Activated CD4-positive, alpha-beta T cell treated with anti-CD3 and anti-CD28 coated beads, Interleukin-2, amount 10 ng/mL, durations not matched to agents 24 days and 14 days (primary cell): ENCODE measurements around the gene ARHGAP19. TPM values are rescaled to one million over a fixed set of nuclear protein-coding genes. Genes with fewer than 3 reads are reported as not detected.
"Not testable (repeated sequence)": the region's sequence is repeated elsewhere in the genome, so short reads cannot be mapped to it uniquely, and the experiment has no call there.

Source experiments
- DNase-seq: peaks from one replicate; pipeline ENCODE4 v3.0.0; 2022
- H3K27ac Mint-ChIP-seq: one replicate; pipeline ENCODE4 v1.8.0; 2022; ENCODE audit warnings: mild to moderate bottlenecking, mixed read lengths
- H3K27me3 Mint-ChIP-seq: one replicate; pipeline ENCODE4 v1.8.0; 2022; ENCODE audit warnings: mixed read lengths
- H3K36me3 Mint-ChIP-seq: one replicate; pipeline ENCODE4 v1.8.0; 2022; ENCODE audit warnings: low read depth, mild to moderate bottlenecking, mixed read lengths
- H3K4me1 Mint-ChIP-seq: one replicate; pipeline ENCODE4 v1.8.0; 2021; ENCODE audit warnings: mixed read lengths
- H3K4me3 Mint-ChIP-seq: one replicate; pipeline ENCODE4 v1.8.0; 2022; ENCODE audit warnings: mild to moderate bottlenecking, moderate library complexity, mixed read lengths
- H3K9me3 Mint-ChIP-seq: one replicate; pipeline ENCODE4 v1.8.0; 2021; ENCODE audit warnings: mixed read lengths
- intact Hi-C: fragments of 100-400 bp; cut with micrococcal nuclease; formaldehyde crosslinking; loops from one replicate; pipeline ENCODE4 v1.15.1; 2023
- total RNA-seq: library from RNA; stranded (reverse); gene quantifications from 2 replicates; pipeline ENCODE4 v1.2.3, GENCODE V29; 2022

The ARHGAP19 gene
- total RNA-seq, 1 donor from 2014 or later: 26.4 TPM

DNA sequence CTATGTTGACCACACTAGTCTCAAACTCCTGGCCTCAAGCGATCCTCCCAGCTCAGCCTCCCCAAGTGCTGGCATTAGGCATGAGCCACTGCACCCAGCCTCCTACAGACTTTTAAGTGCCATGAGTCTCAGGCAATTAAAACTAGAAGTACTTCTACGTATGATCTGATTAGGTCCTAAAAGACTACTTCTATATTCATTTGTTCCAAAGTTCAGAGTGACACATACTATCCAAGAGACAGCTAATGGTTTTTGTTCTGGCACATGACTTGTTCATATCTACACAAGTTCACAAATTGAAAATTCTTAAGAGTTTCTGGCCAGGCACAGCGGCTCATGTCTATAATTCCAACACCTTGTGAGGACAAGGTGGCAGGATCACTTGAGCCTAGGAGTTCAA lies 11.7 kb downstream of the ARHGAP19 start:
- H3K4me3 Mint-ChIP-seq: no peak overlapping the region
- peaks cover 22% of the 10 kb centered on the region for H3K4me1 Mint-ChIP-seq
- DNase-seq: no peak
- no peaks in the 10 kb centered on the region for H3K27me3 Mint-ChIP-seq
- no peak overlapping the region for H3K27ac Mint-ChIP-seq
- intact Hi-C loops: no loop called here
- H3K9me3 Mint-ChIP-seq: no peaks in the 10 kb centered on the region
- H3K36me3 Mint-ChIP-seq: no peaks in the 10 kb centered on the region

DNA sequence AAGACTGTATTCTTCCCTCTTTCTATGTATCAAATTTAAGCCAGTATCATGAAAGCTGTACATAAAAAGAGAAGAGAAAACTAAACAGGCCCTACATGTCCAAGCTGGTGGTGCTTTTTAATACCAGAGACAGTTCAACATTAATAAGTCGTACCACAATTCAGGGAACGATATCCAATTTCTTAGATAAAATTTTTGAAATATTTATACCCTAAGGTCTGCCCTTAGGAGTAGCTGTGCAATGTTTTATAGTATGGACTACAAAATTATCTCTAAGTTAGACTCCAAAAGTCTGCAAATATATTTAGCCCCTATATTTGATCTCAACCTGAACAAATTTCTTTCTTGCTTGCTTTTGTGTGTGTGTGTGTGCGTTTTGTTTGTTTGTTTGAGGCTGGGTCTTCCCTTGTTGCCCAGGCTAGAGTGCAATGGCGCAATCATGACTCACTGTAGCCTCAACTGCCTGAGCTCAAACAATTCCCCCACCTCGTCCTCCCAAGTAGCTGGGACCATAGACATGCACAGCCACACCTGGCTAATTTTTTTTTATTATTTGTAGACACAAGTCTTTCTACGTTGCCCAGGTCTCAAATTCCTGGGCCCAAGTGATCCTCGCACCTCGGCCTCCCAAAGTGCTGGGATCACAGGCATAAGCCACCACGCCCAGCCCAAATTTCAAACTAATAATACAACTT lies 13.2 kb downstream of the ARHGAP19 start:
- peaks cover 20% of the 10 kb centered on the region for H3K4me1 Mint-ChIP-seq
- intact Hi-C loops: loop anchor here (2.0 kb wide), 1 partner anchor 54 kb away; no protein-coding TSS in a partner anchor
- no peak overlapping the region for H3K4me3 Mint-ChIP-seq
- no peaks in the 10 kb centered on the region for H3K27me3 Mint-ChIP-seq
- H3K27ac Mint-ChIP-seq: no peak overlapping the region
- DNase-seq: no peak
- H3K9me3 Mint-ChIP-seq: no peaks in the 10 kb centered on the region
- no peaks in the 10 kb centered on the region for H3K36me3 Mint-ChIP-seq

DNA sequence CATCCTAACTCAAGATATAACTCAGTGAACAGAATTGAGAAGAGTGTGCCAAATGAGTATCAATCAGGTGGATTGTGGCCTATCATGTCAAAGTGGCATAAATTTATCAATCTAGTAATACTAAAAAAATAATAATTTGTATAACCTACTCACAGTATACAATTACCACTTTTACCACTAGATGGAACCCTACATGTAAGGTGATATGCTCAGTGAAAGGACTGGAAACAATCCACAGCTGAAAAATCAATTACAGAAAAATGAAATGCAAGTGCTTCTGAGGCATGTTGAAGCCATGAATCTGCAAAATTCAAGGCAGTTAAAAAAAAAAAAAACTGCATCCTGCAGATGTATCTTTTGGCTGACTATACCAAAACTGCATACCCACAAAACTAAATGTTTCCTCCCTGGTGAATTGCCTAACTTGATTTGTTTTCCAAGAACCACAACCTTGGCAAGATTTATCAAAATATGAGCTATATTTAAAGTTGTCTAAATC lies 13.9 kb downstream of the ARHGAP19 start:
- Mint-ChIP-seq H3K9me3 (no peaks in the 10 kb centered on the region), H3K4me1 (peaks cover 20% of the 10 kb centered on the region), H3K27me3 (no peaks in the 10 kb centered on the region), H3K27ac (no peak overlapping the region), H3K36me3 (no peaks in the 10 kb centered on the region), H3K4me3 (no peak overlapping the region)
- no peak for DNase-seq
- intact Hi-C loops: loop anchor here (2.0 kb wide), 1 partner anchor 54 kb away; no protein-coding TSS in a partner anchor

DNA sequence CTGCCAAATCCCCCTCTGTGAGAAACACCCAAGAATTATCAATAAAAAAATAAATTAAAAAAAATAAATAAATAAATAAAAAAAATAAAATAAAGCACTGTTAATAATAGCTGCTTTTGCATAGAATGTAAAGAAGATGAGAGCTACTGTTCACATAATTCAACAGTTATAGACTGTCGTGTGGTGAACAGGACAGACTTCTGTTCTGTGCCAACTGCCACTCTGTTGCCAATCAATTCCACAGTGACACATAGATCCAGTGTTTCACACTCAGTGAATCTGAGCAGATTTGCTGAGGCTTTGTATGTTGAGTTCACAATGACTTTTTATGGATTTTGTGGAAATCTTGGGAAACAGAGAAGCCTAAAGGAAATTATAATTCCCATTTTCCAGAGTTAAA lies 14.9 kb downstream of the ARHGAP19 start:
- no peaks in the 10 kb centered on the region for H3K27me3 Mint-ChIP-seq
- no peaks in the 10 kb centered on the region for H3K36me3 Mint-ChIP-seq
- DNase-seq: no peak
- intact Hi-C loops: no loop called here
- H3K4me1 Mint-ChIP-seq: peaks cover 20% of the 10 kb centered on the region
- H3K4me3 Mint-ChIP-seq: no peak overlapping the region
- no peaks in the 10 kb centered on the region for H3K9me3 Mint-ChIP-seq
- H3K27ac Mint-ChIP-seq: no peak overlapping the region

DNA sequence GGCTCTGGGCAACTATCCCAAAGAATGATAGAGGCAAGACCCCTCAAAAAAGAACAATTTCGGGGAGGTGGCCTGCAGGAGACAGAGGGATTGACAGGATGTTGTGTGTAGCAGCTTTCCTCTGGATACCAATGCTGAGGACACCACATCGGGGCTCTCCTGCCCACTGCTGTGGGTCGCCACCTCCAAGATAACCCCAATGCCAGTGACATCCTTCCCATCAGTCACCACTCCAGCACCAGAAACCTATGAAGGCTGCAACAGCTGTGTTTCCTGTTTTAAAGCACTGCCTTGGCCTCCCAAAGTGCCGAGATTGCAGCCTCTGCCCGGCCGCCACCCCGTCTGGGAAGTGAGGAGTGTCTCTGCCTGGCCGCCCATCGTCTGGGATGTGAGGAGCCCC lies 17.6 kb downstream of the ARHGAP19 start:
- no peaks in the 10 kb centered on the region for H3K27me3 Mint-ChIP-seq
- H3K9me3 Mint-ChIP-seq: no peaks in the 10 kb centered on the region
- peaks cover 12% of the 10 kb centered on the region for H3K4me1 Mint-ChIP-seq
- H3K4me3 Mint-ChIP-seq: no peak overlapping the region
- no peaks in the 10 kb centered on the region for H3K36me3 Mint-ChIP-seq
- intact Hi-C loops: no loop called here
- H3K27ac Mint-ChIP-seq: no peak overlapping the region
- DNase-seq: no peak

DNA sequence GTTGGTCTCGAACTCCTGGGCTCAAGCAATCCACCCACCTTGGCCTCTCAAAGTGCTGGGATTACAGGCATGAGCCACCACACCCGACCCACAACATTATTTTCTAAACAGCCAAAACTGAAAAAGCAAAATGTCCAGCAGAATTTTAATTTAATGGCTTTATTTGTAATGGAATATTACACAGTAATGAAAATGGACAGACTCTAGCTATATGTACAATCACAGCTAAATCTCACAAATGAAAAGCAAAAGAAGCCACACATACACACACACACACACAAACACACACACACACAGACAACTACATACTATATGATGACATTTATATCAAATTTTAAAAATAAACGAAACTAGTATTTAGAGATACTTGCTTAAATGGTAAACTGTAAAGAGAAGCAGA lies 18.7 kb downstream of the ARHGAP19 start:
- intact Hi-C loops: no loop called here
- no peak for DNase-seq
- no peaks in the 10 kb centered on the region for H3K27me3 Mint-ChIP-seq
- no peaks in the 10 kb centered on the region for H3K36me3 Mint-ChIP-seq
- no peak overlapping the region for H3K27ac Mint-ChIP-seq
- H3K4me1 Mint-ChIP-seq: peaks cover 7% of the 10 kb centered on the region
- H3K9me3 Mint-ChIP-seq: no peaks in the 10 kb centered on the region
- no peak overlapping the region for H3K4me3 Mint-ChIP-seq

DNA sequence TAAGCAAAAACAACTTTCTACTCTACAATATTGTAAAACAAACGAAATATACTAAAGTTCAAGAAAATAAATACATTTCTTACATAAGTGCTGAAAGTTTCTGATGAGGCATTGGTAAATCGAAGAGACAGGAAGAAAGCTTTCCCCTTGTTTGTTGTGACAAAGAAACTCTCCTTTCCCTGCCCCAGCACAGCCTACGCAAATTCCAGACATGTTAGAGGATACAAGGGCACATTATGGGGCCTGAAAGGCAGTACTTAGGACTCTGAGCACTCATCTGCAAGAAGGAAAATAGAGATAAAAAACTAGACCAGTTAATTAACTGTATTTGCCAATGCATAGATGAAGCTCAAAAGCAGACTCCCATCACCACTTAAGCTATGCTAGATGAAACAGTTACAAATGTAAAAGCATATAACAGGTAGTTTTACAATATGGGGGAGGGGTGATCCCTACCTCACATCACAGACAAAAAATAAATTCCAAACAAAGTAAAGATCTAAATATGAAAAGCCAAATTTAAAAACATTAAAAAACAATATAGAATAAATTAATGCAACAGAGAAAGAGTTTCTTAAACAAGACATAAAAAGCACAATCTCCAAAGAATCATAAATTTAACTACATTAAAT lies 21.8 kb downstream of the ARHGAP19 start:
- Mint-ChIP-seq H3K9me3 (no peaks in the 10 kb centered on the region), H3K4me3 (no peak overlapping the region), H3K27ac (no peak overlapping the region), H3K27me3 (no peaks in the 10 kb centered on the region), H3K36me3 (peaks cover 9% of the 10 kb centered on the region), H3K4me1 (peaks cover 10% of the 10 kb centered on the region)
- intact Hi-C loops: no loop called here
- no peak for DNase-seq

DNA sequence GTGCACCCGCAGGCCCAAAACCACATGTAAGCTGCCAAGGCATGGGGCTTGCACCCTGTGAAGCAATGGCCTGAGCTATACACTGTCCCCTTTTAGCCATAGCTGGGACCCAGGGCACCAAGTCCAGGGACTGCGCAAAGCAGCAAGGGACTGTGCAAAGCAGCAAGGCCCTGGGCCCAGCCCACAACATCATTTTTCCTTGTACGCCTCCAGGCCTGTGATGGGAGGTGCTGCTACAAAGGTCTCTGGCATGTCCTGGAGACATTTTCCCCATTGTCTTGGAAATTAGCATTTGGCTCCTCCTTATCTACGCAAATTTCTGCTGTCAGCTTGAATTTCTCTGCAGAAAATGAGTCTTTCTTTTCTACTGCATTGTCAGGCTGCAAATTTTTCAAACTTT lies 24.8 kb downstream of the ARHGAP19 start:
- peaks cover 10% of the 10 kb centered on the region for H3K4me1 Mint-ChIP-seq
- intact Hi-C loops: no loop called here

DNA sequence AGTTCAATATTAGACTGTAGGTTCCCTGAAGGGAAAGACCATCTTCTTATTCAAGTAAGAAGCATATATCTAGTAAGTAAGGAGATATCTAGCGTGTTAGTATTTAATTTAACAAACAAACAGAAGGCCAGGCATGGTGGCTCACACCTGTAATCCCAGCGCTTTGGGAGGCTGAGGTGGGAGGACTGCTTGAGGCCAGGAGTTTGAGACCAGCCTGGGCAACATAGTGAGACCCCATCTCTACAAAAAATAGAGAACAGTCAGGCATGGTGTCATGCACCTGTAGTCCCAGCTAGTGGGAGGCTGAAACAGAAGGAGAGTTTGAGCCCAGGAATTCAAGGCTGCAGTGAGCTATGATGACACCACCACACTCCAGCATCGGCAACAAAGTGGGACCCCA lies 27.3 kb downstream of the ARHGAP19 start:
- H3K4me3 Mint-ChIP-seq, intact Hi-C loops, H3K27me3 Mint-ChIP-seq, H3K27ac Mint-ChIP-seq, DNase-seq, H3K9me3 Mint-ChIP-seq: not testable (repeated sequence)
- Mint-ChIP-seq H3K4me1 (peaks cover 13% of the 10 kb centered on the region), H3K36me3 (peaks cover 24% of the 10 kb centered on the region)

More for the DNA sequence above, 24.8 kb downstream of the ARHGAP19 start:
- no peaks in the 10 kb centered on the region for H3K27me3 Mint-ChIP-seq
- H3K36me3 Mint-ChIP-seq: peaks cover 19% of the 10 kb centered on the region
- DNase-seq: no peak
- H3K4me3 Mint-ChIP-seq: no peak overlapping the region
- H3K27ac Mint-ChIP-seq: no peak overlapping the region
- H3K9me3 Mint-ChIP-seq: no peaks in the 10 kb centered on the region

DNA sequence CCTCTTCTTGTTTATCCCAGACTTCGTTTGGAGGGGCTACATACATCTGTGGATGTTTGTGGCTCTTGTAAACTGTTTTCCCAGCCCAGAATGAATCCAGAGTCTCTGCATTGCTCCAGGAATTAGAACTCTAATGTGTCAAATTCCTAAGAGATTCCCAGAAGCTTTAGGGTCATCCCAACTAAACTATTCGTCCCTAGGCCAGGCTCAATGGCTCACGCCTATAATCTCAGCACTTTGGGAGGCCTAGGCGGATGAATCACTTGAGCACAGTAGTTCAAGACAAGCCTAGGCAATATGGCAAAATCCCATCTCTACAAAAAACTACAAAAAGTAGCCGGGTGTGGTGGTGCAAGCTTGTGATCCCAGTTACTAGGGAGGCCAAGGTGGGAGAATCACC lies 28.5 kb downstream of the ARHGAP19 start:
- no peak for DNase-seq
- Mint-ChIP-seq H3K4me3 (no peak overlapping the region), H3K27me3 (no peaks in the 10 kb centered on the region), H3K4me1 (peaks cover 10% of the 10 kb centered on the region), H3K36me3 (peaks cover 28% of the 10 kb centered on the region), H3K27ac (no peak overlapping the region), H3K9me3 (no peaks in the 10 kb centered on the region)
- intact Hi-C loops: no loop called here

DNA sequence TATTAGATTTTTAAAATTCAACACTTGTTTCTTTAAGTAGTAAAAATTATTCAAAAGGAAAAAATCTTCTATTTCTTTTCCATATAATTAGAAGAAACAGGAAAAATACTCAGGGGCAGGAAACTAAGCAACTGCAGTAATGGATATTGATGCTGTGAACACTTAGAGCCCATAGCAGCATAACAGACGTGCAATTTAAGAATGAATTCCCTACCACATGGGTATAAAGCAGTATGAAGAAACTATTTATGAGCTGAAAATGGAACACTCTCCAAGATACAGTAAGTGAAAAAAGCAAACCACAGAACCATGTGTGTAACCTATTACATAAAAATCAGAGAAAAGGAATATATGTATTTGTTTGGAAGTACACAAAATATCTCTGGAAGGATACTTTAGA lies 30.8 kb downstream of the ARHGAP19 start:
- Mint-ChIP-seq H3K27me3 (no peaks in the 10 kb centered on the region), H3K9me3 (no peaks in the 10 kb centered on the region), H3K27ac (no peak overlapping the region), H3K4me3 (no peak overlapping the region), H3K4me1 (peaks cover 3% of the 10 kb centered on the region), H3K36me3 (peaks cover 25% of the 10 kb centered on the region)
- intact Hi-C loops: no loop called here
- DNase-seq: no peak

DNA sequence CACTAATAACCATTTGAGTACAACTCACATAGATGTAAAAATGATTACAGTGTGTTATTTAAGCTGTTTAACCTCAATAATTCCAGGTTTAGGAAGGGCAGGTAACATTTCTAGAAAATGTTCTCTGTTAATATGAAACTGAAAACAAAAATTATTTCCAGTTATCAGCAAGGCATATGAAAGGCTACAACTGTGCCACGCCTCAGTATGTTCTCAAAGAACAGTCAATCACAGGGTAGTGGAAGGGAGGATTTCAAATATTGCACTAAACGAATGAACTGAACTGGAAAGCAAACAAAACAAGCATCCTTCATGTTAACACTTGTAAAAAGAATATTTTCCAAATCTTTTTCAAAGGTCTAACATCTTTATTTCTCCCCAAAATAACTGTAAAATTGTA lies 31.3 kb downstream of the ARHGAP19 start:
- Mint-ChIP-seq H3K27ac (no peak overlapping the region), H3K4me3 (no peak overlapping the region), H3K27me3 (no peaks in the 10 kb centered on the region), H3K36me3 (peaks cover 29% of the 10 kb centered on the region), H3K4me1 (peaks cover 3% of the 10 kb centered on the region), H3K9me3 (no peaks in the 10 kb centered on the region)
- no peak for DNase-seq
- intact Hi-C loops: no loop called here

DNA sequence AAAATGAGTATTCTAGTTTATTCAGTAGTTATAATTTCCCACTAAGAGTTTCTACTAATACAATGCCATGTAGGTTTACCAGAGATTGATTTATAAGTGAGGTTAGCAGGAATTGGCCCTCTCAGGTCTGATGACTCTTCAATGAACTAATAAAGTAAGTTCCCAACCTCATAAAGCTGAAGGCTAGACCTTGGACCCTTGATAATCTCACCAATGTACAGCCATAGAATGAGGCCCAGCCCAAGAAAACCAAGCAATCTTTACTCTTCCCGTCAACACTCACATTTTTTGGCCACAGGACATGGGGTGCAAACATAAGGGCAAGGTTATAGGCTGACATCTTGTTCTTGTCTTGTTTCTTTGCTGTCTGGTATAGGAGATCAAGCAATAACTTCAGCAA lies 33.3 kb downstream of the ARHGAP19 start:
- Mint-ChIP-seq H3K9me3 (peaks cover 4% of the 10 kb centered on the region), H3K4me3 (no peak overlapping the region), H3K36me3 (peaks cover 37% of the 10 kb centered on the region), H3K27ac (no peak overlapping the region), H3K27me3 (no peaks in the 10 kb centered on the region), H3K4me1 (peaks cover 3% of the 10 kb centered on the region)
- intact Hi-C loops: no loop called here
- DNase-seq: no peak

DNA sequence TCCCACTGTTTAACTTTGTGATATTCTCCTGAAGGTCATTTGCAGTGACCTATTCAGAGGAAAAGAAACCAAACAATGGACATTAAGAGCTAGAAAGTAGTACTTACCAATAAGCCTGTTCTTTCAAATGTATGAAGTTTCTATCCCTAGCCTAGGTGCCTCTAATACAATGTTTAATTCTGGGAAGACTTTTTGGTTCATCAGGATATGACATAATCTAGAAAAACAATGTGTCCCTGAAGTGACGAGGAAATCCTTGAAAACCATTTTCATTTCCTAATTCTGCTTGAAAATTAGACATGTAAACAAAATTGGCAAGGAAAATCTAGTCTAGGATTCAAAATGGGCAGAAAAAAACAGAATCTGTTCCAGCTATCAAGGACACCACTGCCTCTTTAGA lies 36.1 kb downstream of the ARHGAP19 start:
- DNase-seq: no peak
- Mint-ChIP-seq H3K36me3 (peaks cover 46% of the 10 kb centered on the region), H3K4me1 (no peaks in the 10 kb centered on the region), H3K4me3 (no peak overlapping the region), H3K9me3 (peaks cover 4% of the 10 kb centered on the region), H3K27me3 (no peaks in the 10 kb centered on the region), H3K27ac (no peak overlapping the region)
- intact Hi-C loops: no loop called here
